ENCODE data around the gene CNIH3.

CNIH3 gene

DNA sequence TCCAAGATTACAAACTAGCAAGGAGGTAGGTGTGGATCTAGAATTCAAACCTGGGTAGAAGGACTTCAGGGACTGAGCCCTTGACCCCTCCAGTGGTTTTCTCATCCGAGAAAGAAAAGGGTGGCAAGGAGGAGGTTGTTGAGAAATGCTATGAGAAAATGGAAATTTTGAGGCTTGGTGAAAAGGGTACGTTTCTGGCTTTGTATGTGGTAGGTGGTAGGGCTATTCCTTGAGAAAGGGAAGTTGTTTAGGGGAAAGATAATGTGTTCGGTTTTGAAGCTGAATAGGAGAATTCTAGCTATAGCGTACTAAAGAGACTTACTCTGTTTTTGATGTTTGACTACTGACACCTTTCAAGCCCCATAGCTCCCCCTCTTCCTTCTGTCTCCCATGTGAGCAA lies 133.8 kb downstream of the CNIH3 start:
- DNase-seq: no peak

DNA sequence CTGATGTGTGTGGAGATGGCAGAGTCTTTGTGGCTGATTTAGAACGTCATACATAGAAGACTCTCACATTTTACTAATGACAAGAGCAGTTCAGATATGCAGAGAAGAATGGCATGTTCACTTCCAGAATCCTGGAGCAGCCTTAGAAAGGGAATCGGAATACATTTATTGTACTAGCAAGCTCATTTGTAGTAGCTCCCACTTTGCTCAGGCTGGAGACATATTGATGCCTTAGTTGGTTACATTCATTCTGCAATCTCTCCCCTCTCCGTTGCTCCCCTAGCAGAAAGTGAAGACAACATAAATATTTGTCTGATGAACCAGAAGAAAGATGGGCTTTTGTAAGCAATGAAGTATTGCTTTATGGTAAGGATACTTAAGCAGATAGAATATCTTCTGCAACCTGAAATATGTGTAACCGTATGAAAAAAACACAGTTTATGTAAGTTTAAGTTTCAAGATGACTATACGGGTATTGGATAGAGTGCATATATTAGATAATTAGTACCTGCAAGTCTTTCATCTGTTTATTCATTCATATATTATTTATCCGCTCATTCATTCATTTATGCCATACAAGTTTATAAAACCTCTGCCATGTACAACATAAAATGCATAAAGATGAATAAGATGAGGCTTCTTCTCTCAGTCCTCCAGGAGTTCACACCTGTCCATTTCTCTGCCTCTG lies 135.7 kb downstream of the CNIH3 start:
- no peak for DNase-seq

DNA sequence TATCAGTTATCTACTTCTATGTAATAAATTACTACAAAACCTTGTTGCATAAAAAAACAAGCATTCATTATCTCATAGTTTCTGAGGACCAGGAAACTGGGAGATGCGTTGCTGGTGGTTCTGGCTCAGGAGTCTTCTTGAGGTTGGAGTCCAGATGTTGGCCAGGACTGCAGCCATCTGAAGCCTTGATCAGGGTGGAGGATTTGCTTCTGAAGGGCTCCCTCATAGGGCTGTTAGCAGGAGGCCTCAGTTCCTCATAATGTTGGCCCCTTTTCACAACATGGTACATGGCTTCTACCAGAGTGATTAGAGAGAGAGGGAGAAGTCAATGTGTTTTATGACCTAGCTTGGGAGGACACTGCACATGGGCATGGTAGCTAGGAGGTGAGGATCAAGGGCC lies 137.4 kb downstream of the CNIH3 start:
- DNase-seq: no peak

DNA sequence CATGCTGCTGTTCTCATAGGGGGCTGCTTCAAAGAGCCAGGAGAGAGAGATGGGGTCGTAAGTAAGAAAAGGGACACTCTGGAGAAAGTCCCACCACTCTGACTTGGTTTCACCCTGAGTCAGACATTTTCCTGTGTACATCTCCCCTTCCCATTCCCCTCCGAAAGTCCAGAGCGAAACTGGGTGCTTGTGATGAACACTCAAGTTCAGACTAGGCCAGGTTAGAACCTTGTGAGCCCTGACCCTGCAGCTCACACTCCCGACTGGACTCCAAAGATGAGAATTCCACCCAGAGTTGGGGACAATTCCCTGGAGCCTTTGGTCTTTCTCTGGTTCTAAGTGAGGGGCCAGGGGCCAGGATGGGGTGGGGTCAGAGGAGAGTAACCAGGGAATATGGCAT lies 139.5 kb downstream of the CNIH3 start:
- no peak for DNase-seq

DNA sequence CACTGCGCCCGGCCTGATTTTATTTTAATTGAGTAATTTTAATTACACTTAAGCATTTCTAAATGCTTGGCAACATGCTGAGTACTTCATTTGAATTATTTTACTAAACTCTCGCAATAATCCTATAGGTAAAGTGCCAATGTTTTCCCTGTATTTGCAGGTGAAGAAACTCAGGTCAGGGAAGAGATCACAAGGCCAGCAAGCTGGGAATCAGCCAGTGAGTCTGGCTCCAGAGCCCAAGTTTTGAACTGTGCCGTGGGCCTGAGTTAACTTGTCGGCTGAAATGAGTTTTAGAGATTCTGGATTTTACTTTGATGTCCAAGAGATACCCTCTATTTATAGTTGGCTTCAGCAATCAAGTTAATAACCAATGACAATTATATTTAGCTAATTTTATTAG lies 141.4 kb downstream of the CNIH3 start:
- no peak for DNase-seq

DNA sequence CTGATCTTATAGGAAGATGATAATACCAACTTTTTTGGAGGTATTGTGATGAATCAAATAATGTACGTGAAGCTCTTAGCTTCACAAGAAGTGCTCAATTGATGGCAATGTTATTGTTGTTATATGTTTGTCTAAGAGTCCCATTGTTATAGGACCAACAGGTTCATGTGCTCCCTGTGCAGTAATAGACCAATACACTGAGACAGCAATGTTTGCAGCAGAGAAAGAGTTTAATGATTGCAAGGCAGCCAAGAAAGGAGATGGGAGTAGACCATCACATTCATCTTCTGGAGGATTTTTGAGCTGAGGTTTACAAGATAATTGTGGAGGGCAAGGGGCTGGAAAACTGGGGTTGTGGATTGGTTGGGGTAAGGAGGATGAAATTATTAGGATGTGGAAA lies 143.0 kb downstream of the CNIH3 start:
- DNase-seq: no peak

DNA sequence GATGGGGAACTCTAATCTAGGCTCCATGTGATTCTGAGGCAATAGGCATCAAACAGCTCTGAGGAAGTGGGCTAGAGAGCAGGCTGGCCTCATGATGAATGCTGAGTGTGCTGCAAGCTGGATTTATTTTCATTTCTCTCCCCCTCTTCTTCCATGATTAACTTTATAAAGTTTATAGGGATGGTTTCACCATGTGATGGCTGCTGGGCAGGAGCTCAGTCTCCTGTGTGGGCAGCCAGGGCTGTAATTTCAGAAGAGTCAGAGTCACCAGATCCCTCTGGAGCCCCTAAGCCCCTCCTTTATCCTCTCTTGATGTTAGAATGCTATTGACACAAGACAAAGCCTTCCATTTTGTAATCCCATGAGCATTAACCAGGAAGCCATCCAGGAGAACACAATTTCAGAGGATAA lies 143.6 kb downstream of the CNIH3 start:
- DNase-seq: no peak

DNA sequence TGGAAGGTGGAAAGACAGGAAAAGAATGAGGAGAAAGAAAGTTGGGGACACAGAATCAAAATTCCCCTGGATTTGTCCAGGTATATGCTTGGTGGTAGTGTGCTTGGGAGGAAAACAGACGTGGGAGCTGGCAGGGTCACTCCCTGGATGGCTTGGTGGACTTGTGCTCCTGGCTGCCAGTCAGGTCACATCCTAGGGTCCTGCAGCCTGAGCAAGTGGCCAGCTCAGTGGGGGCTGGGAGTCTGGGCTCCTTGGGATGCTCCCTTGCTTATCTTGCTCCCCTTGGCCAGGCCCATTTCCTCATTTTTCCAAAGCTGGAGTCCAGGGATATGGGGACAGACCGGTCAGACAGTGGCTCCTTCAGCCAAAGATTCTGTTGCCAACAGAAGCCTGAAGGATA lies 144.0 kb downstream of the CNIH3 start:
- DNase-seq: no peak

DNA sequence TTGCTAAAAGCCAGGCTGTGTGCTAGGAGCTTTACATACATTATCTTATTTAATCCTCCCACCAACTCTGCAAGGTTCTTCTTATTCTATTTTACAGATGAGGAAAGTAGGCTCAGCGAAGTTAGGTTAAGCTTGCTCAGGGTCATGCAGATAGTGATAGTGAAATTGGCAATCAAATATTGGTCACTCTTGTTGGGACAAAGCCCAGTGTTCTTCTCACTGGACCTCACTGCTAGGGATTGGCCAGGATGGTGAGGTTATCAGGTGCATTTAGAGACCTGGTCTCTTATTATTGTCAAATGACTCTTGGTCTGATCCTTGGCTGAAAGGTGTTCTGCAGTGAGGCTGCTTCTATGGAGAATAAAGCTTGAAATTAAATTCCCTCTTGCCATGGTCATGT lies 145.1 kb downstream of the CNIH3 start:
- DNase-seq: no peak

DNA sequence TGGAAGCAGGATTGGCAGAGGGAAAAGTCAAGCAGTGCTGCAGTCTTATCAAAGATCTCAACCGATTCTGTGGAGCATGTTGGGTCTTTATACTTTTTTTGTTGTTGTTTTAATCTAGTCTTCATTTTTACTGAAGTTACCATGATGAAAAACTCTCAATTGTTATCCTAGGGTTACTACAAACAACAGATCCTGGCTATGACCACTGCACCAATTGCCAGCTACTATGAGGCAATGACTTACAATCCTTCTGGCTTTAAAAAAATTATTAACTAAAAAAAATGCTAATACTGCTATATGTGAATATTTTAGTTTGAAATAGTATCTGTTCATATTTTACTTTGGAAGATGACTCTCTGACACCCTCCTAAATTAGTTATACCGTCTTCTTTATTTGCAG lies 145.9 kb downstream of the CNIH3 start:
- no peak for DNase-seq

DNA sequence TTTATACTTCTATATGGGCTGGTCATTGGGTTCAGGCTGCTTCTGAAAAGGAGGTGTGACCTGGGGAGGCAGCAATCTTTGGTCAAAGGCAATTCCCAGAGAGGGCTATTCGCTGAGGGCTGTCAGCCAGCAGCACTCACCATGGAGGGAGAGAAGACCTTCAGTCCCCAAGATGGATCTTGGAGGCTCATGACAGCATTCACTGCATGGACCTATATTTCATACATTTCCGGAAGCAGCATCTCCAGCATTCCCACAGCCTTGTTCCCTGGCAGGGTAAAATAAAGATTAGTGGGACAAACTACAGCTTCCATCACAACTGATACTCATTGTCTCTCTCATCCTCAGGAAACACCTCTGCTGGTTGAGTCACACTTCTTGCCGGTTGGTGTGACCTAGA lies 146.6 kb downstream of the CNIH3 start:
- DNase-seq: no peak

DNA sequence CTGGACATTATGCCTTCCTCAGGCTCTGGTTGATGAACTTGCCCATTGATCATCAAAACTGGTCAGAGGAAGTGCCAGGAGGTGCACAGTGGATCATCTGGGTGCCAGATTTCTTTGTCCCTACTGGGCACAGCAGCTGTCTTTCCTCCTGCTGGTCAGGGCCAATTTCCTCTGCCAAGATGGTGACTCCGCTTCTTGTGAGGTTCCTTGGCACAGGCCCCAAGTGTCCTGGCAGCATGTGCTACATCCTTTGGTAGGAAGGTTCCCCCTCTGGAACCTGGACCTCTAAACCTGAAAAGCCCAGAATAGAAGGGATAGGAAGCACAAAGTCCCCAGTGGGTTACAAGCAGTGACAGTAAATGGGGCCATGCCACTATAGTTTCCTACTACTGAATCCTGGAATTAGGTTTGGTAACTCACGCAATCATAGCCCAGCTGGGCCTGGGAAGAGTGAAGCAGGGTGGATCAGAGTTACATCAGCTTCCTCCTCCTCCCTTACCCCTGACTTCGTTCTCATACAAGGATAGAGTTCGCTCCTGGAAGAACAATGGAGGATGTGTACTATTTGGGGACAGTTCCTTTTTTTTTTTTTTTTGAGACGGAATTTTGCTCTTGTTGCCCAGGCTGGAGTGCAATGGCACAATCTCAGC lies 147.1 kb downstream of the CNIH3 start:
- DNase-seq: no peak

DNA sequence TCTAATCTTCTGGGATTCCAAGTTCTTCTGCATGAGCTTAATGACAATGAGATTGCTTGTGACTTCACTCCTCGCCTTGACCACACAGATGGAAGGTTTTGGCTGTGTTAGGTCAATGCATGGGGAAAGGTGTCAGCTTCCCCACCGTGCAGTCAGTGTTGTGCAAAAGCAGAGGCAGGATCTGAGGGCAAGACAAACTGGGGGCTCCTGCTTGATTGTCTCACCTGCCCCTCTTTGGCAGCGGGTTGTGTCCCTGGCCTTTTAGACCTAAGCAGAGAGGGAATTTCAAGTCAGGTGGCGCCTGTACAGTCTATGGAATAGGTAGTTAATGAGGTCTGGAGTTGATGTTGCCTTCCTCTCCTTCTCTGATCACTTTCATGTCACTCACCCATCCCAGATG lies 150.1 kb downstream of the CNIH3 start:
- no peak for DNase-seq

DNA sequence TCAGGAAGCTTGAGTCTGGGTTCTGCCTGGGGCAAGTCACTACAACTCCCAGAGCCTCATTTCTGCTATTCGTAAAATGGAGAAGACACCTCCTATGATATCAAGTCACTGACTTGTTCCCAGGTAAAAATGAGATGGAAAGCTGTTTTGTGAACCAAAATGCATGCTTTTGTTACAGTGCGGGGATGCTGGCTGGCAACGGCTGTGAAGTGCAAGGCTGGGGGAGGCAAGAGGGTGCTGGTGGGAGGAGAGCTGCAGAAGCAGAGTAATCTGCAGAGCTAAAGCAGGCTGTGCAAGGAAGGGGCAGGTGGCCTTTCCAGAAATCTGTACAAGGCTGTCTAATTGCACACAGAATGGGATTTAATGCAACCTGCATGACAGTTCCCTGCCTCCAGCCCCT lies 150.9 kb downstream of the CNIH3 start:
- DNase-seq: no peak

DNA sequence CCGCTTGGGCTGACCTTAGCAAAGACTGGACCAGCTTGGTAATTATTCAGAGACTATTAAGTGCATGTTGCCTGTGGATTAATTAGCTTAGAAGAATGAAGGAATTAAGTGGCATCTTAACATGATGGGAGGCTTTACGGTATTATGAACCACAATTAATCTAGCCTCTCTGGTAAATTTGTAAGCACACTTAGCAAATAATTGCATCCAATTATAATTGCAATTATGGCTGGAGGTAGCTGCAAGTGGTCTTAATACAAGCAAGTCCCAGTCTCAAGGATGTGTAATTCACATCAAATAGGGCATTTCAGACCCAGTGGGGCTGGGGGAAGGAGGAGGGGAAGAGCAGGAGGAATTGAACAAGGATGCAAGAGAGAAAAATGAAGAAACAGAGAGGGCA lies 151.6 kb downstream of the CNIH3 start:
- DNase-seq: no peak

DNA sequence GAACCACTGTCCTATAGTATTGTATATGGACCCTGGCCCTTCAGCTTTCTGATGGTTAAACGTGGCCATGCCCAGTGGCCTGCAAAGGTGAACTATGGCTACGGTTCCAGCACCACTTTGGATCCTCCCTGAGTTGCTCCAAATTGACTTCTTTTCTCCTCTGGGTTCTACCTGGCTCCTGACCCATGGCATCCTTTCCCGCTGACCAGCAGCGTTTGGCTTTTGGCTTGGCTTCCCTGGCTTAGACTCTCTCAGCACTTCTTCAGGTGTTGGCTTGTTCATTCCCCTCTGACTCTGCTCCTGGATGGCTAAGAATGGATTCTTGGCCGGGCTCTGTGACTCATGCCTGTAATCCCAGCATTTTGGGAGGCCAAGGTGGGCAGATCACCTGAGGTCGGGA lies 152.9 kb downstream of the CNIH3 start:
- DNase-seq: no peak

DNA sequence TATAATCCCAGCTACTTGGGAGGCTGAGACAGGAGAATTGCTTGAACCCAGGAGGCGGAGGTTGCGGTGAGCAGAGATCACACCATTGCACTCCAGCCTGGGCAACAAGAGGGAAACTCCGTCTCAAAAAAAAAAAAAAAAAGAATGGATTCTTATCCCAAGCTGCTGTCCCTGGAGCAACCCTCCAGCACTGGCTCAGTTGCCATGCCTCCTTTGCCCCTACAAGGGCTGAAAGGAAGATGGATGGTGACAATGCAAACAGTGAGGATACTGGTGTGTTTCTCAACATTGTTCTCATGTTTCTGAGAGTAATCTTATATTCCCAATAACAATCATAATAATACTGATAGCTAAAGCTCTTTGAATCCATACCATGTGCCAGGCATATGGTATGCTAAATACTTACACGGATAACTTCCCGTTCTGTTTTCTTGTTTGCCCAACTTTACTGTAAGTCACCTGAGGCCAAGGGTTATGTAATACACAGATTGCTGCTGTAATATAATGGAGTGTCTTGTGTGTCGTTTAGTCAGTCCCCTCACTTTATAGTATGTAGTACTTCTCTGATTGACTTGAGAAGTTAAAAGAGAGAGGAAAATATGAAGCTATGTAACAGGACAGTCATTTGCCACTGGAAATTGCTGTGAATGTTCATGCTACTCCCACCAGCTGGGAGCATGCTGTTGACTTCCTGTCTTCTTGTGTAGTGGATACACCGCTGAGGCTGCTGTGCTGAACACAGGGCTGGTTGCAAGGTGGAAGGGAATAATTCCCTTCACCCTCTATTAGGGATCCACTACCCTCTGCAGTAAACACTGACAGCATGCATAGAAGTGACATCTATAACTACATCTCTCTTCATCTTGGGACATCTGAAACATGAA lies 153.6 kb downstream of the CNIH3 start:
- no peak for DNase-seq

DNA sequence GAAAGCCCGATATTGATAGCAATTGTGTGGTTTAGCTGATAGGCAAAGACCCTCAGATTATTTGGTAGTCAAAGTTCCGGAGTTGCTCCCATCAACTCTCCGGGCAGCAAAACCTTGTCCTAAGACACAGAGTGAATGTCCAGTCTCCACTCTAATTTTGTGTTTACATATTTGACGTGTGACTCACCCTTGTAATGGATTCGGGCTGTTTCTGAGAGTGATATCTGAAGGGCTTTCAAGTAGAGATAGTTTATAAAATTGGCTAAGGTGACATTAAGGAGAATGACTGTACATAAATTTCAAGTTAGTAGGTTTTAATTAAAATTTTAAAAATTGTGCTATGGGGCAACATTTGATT lies 154.2 kb downstream of the CNIH3 start:
- DNase-seq: no peak

DNA sequence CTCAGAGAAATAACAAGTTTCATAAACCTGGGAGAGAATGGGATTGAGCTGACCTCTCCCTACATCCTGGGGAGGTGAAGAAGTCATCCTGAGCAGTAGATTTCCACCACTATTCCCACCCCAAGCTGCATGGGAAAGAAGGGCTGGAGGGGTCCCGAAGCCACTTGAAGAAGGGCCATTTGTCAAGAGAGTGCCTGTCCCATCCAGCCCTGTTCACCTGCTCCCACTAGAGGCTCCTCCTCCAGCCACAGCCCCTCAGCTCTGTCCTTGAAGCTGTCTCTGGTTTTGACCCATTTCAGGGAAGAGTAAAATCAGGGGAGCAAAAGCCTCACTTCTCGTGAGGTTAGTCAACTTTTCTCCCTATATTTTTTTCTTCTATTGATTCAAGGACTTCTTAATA lies 157.5 kb downstream of the CNIH3 start:
- no peak for DNase-seq

DNA sequence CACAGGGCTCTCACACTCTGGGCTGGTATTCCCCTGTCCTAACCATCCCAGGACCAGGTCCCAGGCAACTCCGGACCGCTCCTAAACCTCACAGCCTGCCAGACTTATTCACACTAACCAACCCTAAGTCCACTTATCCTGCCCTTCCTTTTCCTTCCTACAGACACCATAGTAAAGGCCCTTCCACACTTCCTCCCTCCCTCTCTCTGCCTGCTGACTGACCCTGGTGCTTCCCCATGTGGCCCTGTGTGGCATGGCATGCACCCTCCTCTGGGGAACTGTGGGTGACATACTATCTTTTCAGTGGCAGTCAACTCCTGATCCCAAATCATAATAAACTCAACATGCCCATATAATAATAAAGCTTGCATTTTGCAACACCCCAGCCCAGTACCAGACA lies 158.3 kb downstream of the CNIH3 start:
- DNase-seq: no peak

DNA sequence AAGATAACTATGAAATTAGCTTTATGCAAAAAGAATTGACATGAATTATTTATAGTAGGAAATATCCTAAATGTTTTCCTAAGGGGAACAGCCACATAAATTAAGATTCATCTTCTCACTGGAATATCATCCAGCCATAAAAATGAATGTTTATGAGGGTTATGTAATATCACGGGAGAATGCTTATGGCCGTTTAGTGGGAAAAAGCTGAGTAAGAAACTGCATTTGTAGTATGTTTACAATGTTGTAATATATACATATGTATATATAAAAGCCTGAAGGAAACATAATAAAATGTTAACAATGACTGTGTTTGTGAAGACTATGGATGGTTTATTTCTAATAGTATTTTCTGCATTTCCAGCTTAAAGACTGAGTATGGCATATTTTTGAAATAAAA lies 161.1 kb downstream of the CNIH3 start:
- DNase-seq: no peak

DNA sequence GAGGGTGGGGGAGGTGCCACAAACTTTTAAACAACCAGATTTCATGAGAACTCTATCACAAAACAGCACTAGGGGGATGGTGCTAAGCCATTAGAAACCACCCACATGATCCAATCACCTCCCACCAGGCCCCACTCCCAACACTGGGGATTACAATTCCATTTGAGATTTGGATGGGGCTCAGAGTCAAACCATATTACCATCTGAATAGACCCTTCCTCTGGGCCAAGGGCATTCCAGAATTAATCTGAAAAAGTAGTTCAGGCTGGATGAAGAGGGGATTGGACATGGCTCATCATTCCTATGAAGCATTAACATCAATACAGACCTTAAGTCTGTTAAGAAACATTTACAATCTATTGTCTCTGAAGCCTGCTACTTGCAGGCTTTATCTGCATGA lies 163.4 kb downstream of the CNIH3 start:
- DNase-seq: no peak

DNA sequence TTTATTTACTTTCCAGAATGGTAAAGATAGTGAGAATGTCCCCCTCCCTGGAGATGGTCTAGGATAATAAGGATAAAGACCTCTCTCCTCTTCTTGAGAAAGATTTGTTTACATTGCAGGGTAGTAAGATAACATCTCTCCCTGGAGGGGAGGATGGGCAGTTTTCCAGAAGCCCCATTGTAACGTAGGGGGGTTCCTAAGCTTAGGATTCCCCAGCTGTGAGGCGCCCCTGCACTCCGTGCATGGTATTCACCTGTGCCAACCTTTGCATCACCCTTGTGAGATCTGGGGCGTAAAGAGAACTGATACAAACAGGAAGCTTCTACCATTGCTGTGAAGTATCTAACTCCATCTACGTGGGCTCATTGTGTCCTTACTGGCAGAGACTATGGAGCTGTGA lies 164.6 kb downstream of the CNIH3 start:
- DNase-seq: no peak

DNA sequence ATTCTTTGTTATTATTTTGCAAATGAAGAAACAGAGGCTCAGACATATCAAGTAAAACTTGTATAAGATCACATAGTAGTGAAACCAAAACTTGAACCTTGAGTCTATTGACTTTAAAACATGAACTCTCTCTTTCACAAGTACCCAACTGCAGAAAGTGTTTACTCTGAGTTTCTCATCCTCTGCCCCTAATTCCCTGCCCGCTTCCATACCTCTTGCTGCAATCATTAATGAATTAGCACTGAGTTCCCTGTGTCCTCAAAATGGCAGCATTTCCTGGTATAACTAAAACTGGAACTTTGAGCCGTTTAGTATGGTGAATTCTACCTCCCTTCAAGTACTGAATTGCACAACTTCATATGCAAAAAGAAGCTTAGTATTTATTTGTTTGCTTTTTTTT lies 165.7 kb downstream of the CNIH3 start:
- DNase-seq: no peak

Data from DMS 273 treated with DMSO at 0.1 percent for 48 hours (cell line).